HFFc6 (cell line): ENCODE data around the gene SRSF3. TPM values are rescaled to one million over a fixed set of nuclear protein-coding genes. Genes with fewer than 3 reads are reported as not detected.

Experiments used
- DNase-seq: peaks from one replicate; pipeline ENCODE4 v3.0.0-alpha.2; 2018
- H3K27ac Mint-ChIP-seq: 2 replicates; pipeline ENCODE4 v1.8.0; 2020; ENCODE audit warnings: mild to moderate bottlenecking, mixed read lengths
- H3K27me3 Mint-ChIP-seq: 2 replicates; pipeline ENCODE4 v1.8.0; 2021; ENCODE audit warnings: mild to moderate bottlenecking, moderate library complexity, mixed read lengths; ENCODE audit not compliant: insufficient read depth
- H3K36me3 Mint-ChIP-seq: 2 replicates; pipeline ENCODE4 v1.8.0; 2021; ENCODE audit warnings: low read depth, mixed read lengths
- H3K4me1 Mint-ChIP-seq: 2 replicates; pipeline ENCODE4 v1.8.0; 2020; ENCODE audit warnings: low read depth, mixed read lengths
- H3K4me3 Mint-ChIP-seq: 2 replicates; pipeline ENCODE4 v1.8.0; 2020; ENCODE audit warnings: mild to moderate bottlenecking, moderate library complexity, mixed read lengths
- H3K9me3 Mint-ChIP-seq: 2 replicates; pipeline ENCODE4 v1.8.0; 2020; ENCODE audit warnings: mild to moderate bottlenecking, mixed read lengths
- total RNA-seq, 6 experiments: library from RNA; stranded (reverse); fragmentation: NEBNext Ultra II Directional; extraction: Animal tissue kit (Norgen Biotek cat#: 25700); gene quantifications; 2 replicates in 1 of 6; 3 replicates in 5 of 6; pipeline ENCODE4 v1.2.3, GENCODE V29; 2021
- TF ChIP-seq, protein P1 (sequence below): fragments of 200-600 bp; sonication (generic); IDR thresholded peaks from 2 replicates; pipeline ENCODE4 v1.5.0; 2021; ENCODE audit warnings: antibody characterized with exemption, mild to moderate bottlenecking

Gene SRSF3
- total RNA-seq, 6 experiments from 2014 or later: 257 to 368 (median 330) TPM

DNA sequence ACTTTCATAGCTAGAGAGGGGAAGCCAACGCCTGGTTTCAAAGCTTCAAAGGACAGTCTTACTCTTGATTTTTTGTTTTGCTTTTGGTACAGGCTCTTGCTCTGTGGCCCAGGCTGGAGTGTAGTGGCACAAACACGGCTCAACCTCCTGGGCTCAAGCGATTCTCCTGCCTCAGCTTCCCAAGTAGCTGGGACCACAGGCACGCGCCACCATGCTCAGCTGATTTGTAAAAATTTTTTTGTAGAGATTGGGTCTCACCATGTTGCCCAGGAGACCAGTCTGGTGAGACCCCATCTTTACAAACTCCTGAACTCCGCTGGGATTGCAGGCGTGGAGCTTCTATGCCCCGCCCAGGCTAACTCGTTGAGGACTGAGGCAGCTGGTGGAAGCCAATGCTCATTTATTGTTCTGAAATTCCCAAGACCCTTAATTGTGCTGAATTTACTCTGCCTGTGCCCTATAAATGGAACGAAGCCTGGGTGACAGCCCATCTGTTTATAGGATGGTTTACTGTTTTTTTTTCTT is 18.0 kb downstream of the SRSF3 start:
- TF ChIP-seq, protein P1, sequence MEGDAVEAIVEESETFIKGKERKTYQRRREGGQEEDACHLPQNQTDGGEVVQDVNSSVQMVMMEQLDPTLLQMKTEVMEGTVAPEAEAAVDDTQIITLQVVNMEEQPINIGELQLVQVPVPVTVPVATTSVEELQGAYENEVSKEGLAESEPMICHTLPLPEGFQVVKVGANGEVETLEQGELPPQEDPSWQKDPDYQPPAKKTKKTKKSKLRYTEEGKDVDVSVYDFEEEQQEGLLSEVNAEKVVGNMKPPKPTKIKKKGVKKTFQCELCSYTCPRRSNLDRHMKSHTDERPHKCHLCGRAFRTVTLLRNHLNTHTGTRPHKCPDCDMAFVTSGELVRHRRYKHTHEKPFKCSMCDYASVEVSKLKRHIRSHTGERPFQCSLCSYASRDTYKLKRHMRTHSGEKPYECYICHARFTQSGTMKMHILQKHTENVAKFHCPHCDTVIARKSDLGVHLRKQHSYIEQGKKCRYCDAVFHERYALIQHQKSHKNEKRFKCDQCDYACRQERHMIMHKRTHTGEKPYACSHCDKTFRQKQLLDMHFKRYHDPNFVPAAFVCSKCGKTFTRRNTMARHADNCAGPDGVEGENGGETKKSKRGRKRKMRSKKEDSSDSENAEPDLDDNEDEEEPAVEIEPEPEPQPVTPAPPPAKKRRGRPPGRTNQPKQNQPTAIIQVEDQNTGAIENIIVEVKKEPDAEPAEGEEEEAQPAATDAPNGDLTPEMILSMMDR: no peak
- Mint-ChIP-seq H3K27ac (no peak overlapping the region), H3K36me3 (peaks cover 37% of the 10 kb centered on the region), H3K4me3 (no peak overlapping the region), H3K4me1 (peaks cover 41% of the 10 kb centered on the region), H3K27me3 (peaks cover 19% of the 10 kb centered on the region), H3K9me3 (no peaks in the 10 kb centered on the region)
- no peak for DNase-seq

DNA sequence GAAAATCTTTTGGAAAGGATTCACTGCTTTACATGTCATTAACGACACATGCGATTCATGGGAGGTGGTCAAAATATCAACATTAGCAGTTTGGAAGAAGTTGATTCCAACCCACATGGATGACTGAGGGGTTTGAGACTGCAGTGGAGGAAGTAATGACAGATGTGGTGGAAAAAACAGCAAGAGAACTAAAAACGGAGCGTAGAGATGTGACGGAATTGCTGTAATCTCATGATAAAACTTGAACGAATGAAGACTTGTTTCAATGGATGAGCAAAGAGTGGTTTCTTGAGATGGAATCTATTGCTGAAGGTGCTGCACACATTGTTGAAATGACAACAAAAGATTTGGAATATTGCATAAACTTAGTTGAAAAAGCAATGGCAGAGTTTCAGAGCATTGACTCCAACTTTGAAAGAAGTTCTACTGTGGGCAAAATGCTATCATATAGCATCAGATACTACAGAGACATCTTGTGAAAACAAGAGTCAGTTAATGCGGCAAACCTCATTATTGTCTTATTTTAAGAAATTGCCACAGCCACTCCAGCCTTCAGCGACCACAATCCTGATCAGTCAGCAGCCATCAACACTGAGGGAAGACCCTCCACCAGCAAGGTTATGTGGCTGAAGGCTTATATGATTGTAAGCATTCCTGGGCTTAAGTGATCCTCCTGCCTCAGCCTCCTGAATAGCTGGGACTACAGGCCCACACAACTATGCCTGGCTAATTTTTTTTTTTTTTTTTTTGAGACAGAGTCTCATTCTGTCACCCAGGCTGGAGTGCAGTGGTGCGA is 19.2 kb downstream of the SRSF3 start:
- TF ChIP-seq, protein P1: no peak
- Mint-ChIP-seq H3K4me1 (peaks cover 33% of the 10 kb centered on the region), H3K36me3 (peaks cover 25% of the 10 kb centered on the region), H3K27ac (no peak overlapping the region; the same call in 1 of the 2 replicates), H3K27me3 (peaks cover 14% of the 10 kb centered on the region), H3K4me3 (no peak overlapping the region), H3K9me3 (no peaks in the 10 kb centered on the region)
- DNase-seq: no peak

DNA sequence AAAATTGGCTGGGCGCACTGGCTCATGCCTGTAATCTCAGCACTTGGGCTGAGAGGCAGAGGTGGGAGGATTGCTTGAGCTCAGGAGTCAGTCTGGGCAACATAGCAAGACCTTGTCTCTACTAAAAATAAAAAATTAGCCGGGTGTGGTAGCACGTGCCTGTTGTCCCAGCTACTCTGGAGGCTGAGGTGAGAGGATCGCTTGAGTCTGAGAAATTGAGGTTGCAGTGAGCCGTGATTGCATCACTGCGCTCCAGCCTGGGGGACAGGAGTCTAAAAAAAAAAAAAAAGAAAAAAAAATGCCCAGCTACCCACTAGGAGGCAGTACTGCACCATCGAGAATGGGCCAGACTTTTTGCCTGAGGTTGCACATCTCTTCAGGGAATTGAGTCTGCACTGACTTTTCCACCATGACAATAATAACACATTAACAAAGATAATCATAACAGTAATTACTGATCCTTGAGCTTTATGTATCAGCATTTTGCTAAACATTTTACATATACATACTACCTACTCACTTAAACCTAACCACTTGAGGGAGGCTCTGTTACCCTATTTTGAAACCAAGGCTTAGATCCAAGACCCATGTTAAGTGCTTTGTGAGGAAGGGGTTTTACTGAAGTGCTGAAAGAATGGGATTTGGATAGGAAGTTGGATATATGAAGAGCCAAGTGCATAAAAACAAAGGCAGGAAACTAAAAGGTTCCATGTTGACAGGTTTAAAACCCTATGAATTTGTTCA is 21.0 kb downstream of the SRSF3 start:
- Mint-ChIP-seq H3K4me3 (no peak overlapping the region), H3K27ac (0 out of 2 replicates have a peak overlapping the region, but pooled peaks have one; percentile 22), H3K27me3 (peaks cover 7% of the 10 kb centered on the region), H3K36me3 (peaks cover 11% of the 10 kb centered on the region; the same call in 1 of the 2 replicates), H3K4me1 (peaks cover 18% of the 10 kb centered on the region), H3K9me3 (no peaks in the 10 kb centered on the region)
- TF ChIP-seq, protein P1: peak; percentile 93
- peak; percentile 41 for DNase-seq

DNA sequence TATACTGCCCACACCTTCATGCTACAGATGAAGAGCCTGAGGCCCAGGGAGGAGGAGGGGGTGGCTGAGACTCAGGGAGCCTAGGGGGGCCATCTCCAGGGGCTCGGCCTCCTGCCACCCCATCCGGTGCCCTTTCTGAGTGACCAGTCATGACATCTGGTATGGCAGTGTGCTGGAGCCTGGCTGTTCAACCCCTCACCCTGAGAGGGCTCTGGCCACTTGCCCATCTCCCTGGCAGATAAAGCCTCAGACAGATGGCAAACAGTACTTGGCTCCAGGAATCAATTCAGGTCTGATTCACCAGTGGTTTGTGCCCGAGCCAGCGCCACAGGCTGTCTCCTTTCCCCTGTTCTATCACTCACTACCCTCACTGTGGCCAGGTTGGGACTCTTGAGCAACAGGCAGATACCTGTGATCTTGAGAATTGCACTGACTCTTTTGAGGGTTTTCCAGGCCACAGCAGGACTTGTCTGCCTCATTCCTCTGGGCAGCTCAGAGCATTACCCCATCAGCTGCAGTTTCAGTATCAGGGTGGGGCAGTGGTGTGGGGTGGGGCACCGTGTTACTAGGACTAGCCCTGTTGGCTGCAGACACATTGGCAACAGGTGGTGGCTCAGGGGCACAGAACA is 22.8 kb downstream of the SRSF3 start:
- Mint-ChIP-seq H3K4me3 (no peak overlapping the region), H3K27ac (peak overlapping the region; percentile 49; the same call in 1 of the 2 replicates), H3K27me3 (peaks cover 3% of the 10 kb centered on the region; the same call in 1 of the 2 replicates), H3K4me1 (peaks cover 18% of the 10 kb centered on the region), H3K36me3 (no peaks in the 10 kb centered on the region; the same call in 1 of the 2 replicates), H3K9me3 (no peaks in the 10 kb centered on the region)
- peak; percentile 43 for DNase-seq
- TF ChIP-seq, protein P1: no peak
